GM04504 (cell line): ENCODE data around the gene BUB3.

Source experiments
- DNase-seq: peaks from one replicate; pipeline ENCODE4 v3.0.0-alpha.2; 2012; ENCODE audit warnings: low read depth

BUB3 gene

GRCh38 chr10:123141791-123142700, 12.2 kb upstream of the BUB3 start:
- DNase-seq = no peak

- DNase-seq = no peak
Measured at GRCh38 chr10:123142701-123143161, 11.5 kb upstream of the BUB3 start.

- DNase-seq = no peak
Measured at GRCh38 chr10:123143162-123143824, 10.9 kb upstream of the BUB3 start.

GRCh38 chr10:123143825-123144168, 10.4 kb upstream of the BUB3 start:
- no peak for DNase-seq

- DNase-seq = no peak
Measured at GRCh38 chr10:123144697-123145541, 9.3 kb upstream of the BUB3 start.

GRCh38 chr10:123145542-123146012, 8.6 kb upstream of the BUB3 start:
- DNase-seq = no peak

- no peak for DNase-seq
Measured at GRCh38 chr10:123146013-123146893, 7.9 kb upstream of the BUB3 start.

GRCh38 chr10:123146894-123147634, 7.1 kb upstream of the BUB3 start:
- no peak for DNase-seq

- no peak for DNase-seq
Measured at GRCh38 chr10:123147635-123148413, 6.4 kb upstream of the BUB3 start, which contains the start of gene HMX2. HMX2 (plus strand) TSS chr10:123148136; CDS start chr10:123148379, 243 bp downstream.

GRCh38 chr10:123148414-123149161, 5.6 kb upstream of the BUB3 start:
- DNase-seq = no peak

GRCh38 chr10:123149162-123149567, 5.0 kb upstream of the BUB3 start:
- DNase-seq = no peak

GRCh38 chr10:123149568-123150270, 4.5 kb upstream of the BUB3 start:
- DNase-seq = no peak

- DNase-seq = no peak
Measured at GRCh38 chr10:123150271-123150985, 3.8 kb upstream of the BUB3 start.

- no peak for DNase-seq
Measured at GRCh38 chr10:123150986-123151736, 3.0 kb upstream of the BUB3 start.

GRCh38 chr10:123151737-123152135, 2.5 kb upstream of the BUB3 start:
- no peak for DNase-seq

- no peak for DNase-seq
Measured at GRCh38 chr10:123153486-123154091, 613 bp upstream of the BUB3 start.
